T-helper 1 cell (primary cell): Measurements from ENCODE around the gene UACA.

Experiments
- DNase-seq, 5 donors: peaks; one replicate each; pipeline ENCODE4 v3.0.0-alpha.2; 2012 to 2020

Gene UACA

GRCh38 chr15:70708839-70709238 is 54.5 kb downstream of the UACA start:
- no peak for DNase-seq

GRCh38 chr15:70707686-70708300 is 55.6 kb downstream of the UACA start:
- no peak for DNase-seq

GRCh38 chr15:70704731-70705130 is 58.6 kb downstream of the UACA start:
- DNase-seq, result no peak

- no peak for DNase-seq
Measured at GRCh38 chr15:70704166-70704565, 59.2 kb downstream of the UACA start.

- no peak for DNase-seq
Measured at GRCh38 chr15:70703096-70703878, 60.1 kb downstream of the UACA start.

- DNase-seq, result no peak
Measured at GRCh38 chr15:70702584-70702983, 60.8 kb downstream of the UACA start.

GRCh38 chr15:70701891-70702568 is 61.3 kb downstream of the UACA start:
- DNase-seq, result no peak

- DNase-seq, result no peak
Measured at GRCh38 chr15:70701171-70701570, 62.2 kb downstream of the UACA start.

GRCh38 chr15:70699890-70700289 is 63.5 kb downstream of the UACA start:
- no peak for DNase-seq

- DNase-seq, result no peak
Measured at GRCh38 chr15:70698836-70699390, 64.4 kb downstream of the UACA start.

- no peak for DNase-seq
Measured at GRCh38 chr15:70698426-70698825, 64.9 kb downstream of the UACA start.

- no peak for DNase-seq
Measured at GRCh38 chr15:70690491-70691276, 72.7 kb downstream of the UACA start.

- DNase-seq, result no peak
Measured at GRCh38 chr15:70690021-70690420, 73.3 kb downstream of the UACA start.

GRCh38 chr15:70687482-70687881 is 75.9 kb downstream of the UACA start:
- DNase-seq, result no peak

- DNase-seq, result no peak
Measured at GRCh38 chr15:70680817-70681216, 82.5 kb downstream of the UACA start.

- DNase-seq, result no peak
Measured at GRCh38 chr15:70679919-70680231, 83.5 kb downstream of the UACA start.

- DNase-seq, result peak in 1 of 5 donors; percentile 70
Measured at GRCh38 chr15:70672081-70672480, 91.3 kb downstream of the UACA start.

- no peak for DNase-seq
Measured at GRCh38 chr15:70670680-70671079, 92.7 kb downstream of the UACA start.

GRCh38 chr15:70669966-70670658 is 93.2 kb downstream of the UACA start:
- no peak for DNase-seq

- DNase-seq, result no peak
Measured at GRCh38 chr15:70669006-70669602, 94.3 kb downstream of the UACA start.

GRCh38 chr15:70665599-70665998 is 97.8 kb downstream of the UACA start:
- no peak for DNase-seq

GRCh38 chr15:70664494-70664893 is 98.9 kb downstream of the UACA start:
- no peak for DNase-seq
